Heart right ventricle (tissue), 16 donors: Measurements from ENCODE around the gene CCDC27. TPM values are rescaled to one million over a fixed set of nuclear protein-coding genes. Genes with fewer than 3 reads are reported as not detected.

Experiments used
- ATAC-seq, 8 donors: fragments of 200-7000 bp; cut with Tn5 transposase; one replicate each; pipeline ENCODE4 v1.9.1; 2020; ENCODE audit warnings: mild to moderate bottlenecking in 8 of 8, moderate library complexity in 8 of 8, moderate number of reproducible peaks in 1 of 8
- DNase-seq, 2 donors: peaks; one replicate each; pipeline ENCODE4 v3.0.0-alpha.2; 2020
- H3K27ac ChIP-seq, 10 donors: fragments of 200-600 bp; sonication (generic) in 2 of 10; one replicate each; pipeline versions ENCODE4 v1.5.0 to v1.8.0; 2020 to 2022; ENCODE audit warnings: mild to moderate bottlenecking in 3 of 10
- H3K27me3 ChIP-seq, 7 donors: fragments of 200-600 bp; one replicate each; pipeline ENCODE4 v1.8.0; 2021 to 2022; ENCODE audit warnings: mild to moderate bottlenecking in 2 of 7
- H3K36me3 ChIP-seq, 9 donors: fragments of 200-600 bp; sonication (generic) in 1 of 9; one replicate each; pipeline versions ENCODE4 v1.5.0 to v1.8.0; 2020 to 2022; ENCODE audit warnings: mild to moderate bottlenecking in 2 of 9
- H3K4me1 ChIP-seq, 9 donors: fragments of 200-600 bp; sonication (generic) in 1 of 9; one replicate each; pipeline versions ENCODE4 v1.5.0 to v1.8.0; 2020 to 2022; ENCODE audit warnings: mild to moderate bottlenecking in 4 of 9
- H3K4me3 ChIP-seq, 10 donors: fragments of 200-600 bp; sonication (generic) in 2 of 10; one replicate each; pipeline versions ENCODE4 v1.5.0 to v1.8.0; 2020 to 2022; ENCODE audit warnings: mild to moderate bottlenecking in 7 of 10, moderate library complexity in 2 of 10
- H3K9me3 ChIP-seq, 11 donors: fragments of 200-600 bp in 10 of 11; sonication (generic) in 2 of 11; one replicate each; pipeline versions ENCODE4 v1.5.0 to v1.8.0; 2013 to 2022; ENCODE audit warnings: mild to moderate bottlenecking in 2 of 11, control low read depth in 1 of 11, moderate library complexity in 1 of 11
- WGBS, 2 donors: extraction: QIAGEN DNeasy Blood & Tissue Kit; methylation state at CpG; one replicate each; pipeline ENCODE4 v1.1.7; 2013; ENCODE audit warnings: inconsistent platforms in 1 of 2; 5-methylcytosine and 5-hydroxymethylcytosine counted together
- intact Hi-C, 10 donors: fragments of 100-400 bp; cut with DNase I; formaldehyde crosslinking; loops; one replicate each; pipeline versions ENCODE4 v1.11.1 to v1.14.2; 2022
- polyA plus RNA-seq, 2 donors: library from polyadenylated mRNA; stranded (reverse); fragments of 200-250 nt; gene quantifications; one replicate each; pipeline ENCODE4 v1.2.3, GENCODE V29; 2013
- total RNA-seq, 10 donors: library from RNA; stranded (reverse); fragmentation: NEBNext Ultra II Directional in 3 of 10; extraction: Animal tissue kit (Norgen Biotek cat#: 25700) in 3 of 10; gene quantifications; one replicate each; pipeline versions ENCODE4 v1.2.1 to v1.2.4, GENCODE V29; 2021 to 2023
- TF ChIP-seq, protein P1 (sequence below), 9 donors: fragments of 200-600 bp; sonication (generic) in 2 of 9; IDR thresholded peaks; one replicate each; pipeline versions ENCODE4 v1.5.0 to v1.8.0; 2021 to 2022; ENCODE audit warnings: antibody characterized with exemption in 9 of 9, mild to moderate bottlenecking in 5 of 9, moderate library complexity in 1 of 9
- donor health status: Arrhythmogenic right ventricular cardiomyopathy.
- donor health status: ischemic (EF 13 %, LVEDD 7.1; RV severe dilation, severe dysfunction).
- donor health status: healthy with polysubstance abuse.
- donor health status: DM: no; HTN: yes; CAD: no.
- donor health status: DM: no; HTN: no; CAD: no.
- donor health status: ischemic (EF 25% LVEDD 6.9; RV normal size, moderate dysfunction).
- donor health status: ischemic (EF 25% LVEDD 5.7; RV mildly dilated, moderate dysfunction).
- donor health status: healthy.
- donor health status: DM: yes; HTN: yes; CAD: no.
- donor health status: Ischemic cardiomyopathy.
- donor health status: ischemic (EF 35%, LVEDD 5.7; RV mildly dilated, moderate dysfunction).
- donor health status: nonischemic (EF 11% LVEDD 7.7; RV severe dilation, severe dysfunction).
- donor health status: DM: yes; HTN: yes; CAD: no.
- donor health status: PGD.
- donor health status: ischemic (EF 29% LVEDD 5.4; RV normal size, mild dysfunction).
- donor health status: nonischemic (EF 23%, LVEDD 6.1; RV moderate dilation, normal function).

Gene CCDC27
- total and polyA plus RNA-seq, 12 donors = 0.03 TPM; not detected in 11

DNA sequence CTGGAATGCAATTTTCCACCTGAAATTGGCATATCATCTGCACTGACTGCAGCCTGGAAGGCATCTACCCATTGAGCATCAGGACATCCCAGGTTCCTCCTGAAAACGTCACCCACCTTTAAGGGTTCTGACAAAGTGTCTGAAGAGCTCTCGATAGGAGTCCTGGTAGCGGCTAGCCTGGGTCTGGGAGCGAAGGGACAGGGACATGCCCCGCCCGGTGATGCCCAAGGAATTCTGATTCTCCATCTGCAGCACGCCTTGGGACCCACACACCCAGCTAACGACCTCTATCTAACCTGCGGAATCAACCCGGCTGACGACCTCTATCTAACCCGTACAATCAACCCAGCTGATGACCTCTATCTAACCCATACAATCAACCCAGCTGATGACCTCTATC lies 13.3 kb upstream of the CCDC27 start:
- H3K36me3 ChIP-seq = peaks cover 0 to 85% (median 20%) of the 10 kb centered on the region in 9 donors
- DNase-seq (no peak), ATAC-seq (no peak)
- H3K4me3 ChIP-seq = no peak overlapping the region
- peaks cover 0 to 13% (median 0%) of the 10 kb centered on the region in 9 donors for H3K4me1 ChIP-seq
- WGBS, 2 donors = 92 to 94% methylated on average over 12 of the region's 12 CpGs
- intact Hi-C loops = no loop called here
- TF ChIP-seq, protein P1, sequence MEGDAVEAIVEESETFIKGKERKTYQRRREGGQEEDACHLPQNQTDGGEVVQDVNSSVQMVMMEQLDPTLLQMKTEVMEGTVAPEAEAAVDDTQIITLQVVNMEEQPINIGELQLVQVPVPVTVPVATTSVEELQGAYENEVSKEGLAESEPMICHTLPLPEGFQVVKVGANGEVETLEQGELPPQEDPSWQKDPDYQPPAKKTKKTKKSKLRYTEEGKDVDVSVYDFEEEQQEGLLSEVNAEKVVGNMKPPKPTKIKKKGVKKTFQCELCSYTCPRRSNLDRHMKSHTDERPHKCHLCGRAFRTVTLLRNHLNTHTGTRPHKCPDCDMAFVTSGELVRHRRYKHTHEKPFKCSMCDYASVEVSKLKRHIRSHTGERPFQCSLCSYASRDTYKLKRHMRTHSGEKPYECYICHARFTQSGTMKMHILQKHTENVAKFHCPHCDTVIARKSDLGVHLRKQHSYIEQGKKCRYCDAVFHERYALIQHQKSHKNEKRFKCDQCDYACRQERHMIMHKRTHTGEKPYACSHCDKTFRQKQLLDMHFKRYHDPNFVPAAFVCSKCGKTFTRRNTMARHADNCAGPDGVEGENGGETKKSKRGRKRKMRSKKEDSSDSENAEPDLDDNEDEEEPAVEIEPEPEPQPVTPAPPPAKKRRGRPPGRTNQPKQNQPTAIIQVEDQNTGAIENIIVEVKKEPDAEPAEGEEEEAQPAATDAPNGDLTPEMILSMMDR (IDR thresholded peaks at IDR 0.05) = no peak
- no peak overlapping the region for H3K27ac ChIP-seq
- no peaks in the 10 kb centered on the region for H3K27me3 ChIP-seq
- no peaks in the 10 kb centered on the region for H3K9me3 ChIP-seq

DNA sequence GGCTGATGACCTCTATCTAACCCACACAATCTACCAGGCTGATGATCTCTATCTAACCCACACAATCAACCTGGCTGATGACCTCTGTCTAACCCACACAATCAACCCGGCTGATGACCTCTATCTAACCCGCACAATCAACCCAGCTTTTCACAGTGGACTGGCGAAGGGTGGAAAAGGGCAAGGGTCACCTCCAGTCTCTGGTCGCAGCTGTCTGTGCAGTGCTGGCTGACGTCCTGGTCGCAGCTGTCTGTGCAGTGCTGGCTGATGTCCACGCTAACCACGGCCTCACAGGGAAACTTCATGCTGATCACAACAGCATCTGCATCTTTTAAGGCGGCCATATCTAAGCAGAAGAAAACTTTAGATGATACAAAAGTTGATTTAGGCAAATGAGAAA lies 12.2 kb upstream of the CCDC27 start:
- Histone ChIP-seq H3K36me3 (peaks cover 0 to 83% (median 20%) of the 10 kb centered on the region in 9 donors), H3K4me1 (peaks cover 0 to 19% (median 3%) of the 10 kb centered on the region in 9 donors), H3K27ac (no peak overlapping the region), H3K27me3 (no peaks in the 10 kb centered on the region), H3K4me3 (no peak overlapping the region), H3K9me3 (no peaks in the 10 kb centered on the region)
- peak in 1 of 2 donors; percentile 48 for DNase-seq
- peak in 1 of 8 donors; percentile 36 for ATAC-seq
- WGBS, 2 donors = 74 to 86% methylated on average over 9 of the region's 9 CpGs
- intact Hi-C loops = no loop called here
- TF ChIP-seq, protein P1 (IDR thresholded peaks at IDR 0.05) = no peak

- DNase-seq (no peak), ATAC-seq (no peak)
- H3K9me3 ChIP-seq = no peaks in the 10 kb centered on the region
- H3K4me3 ChIP-seq = no peak overlapping the region
- TF ChIP-seq, protein P1 (IDR thresholded peaks at IDR 0.05) = no peak
- peaks cover 0 to 19% (median 7%) of the 10 kb centered on the region in 9 donors for H3K4me1 ChIP-seq
- H3K27me3 ChIP-seq = no peaks in the 10 kb centered on the region
- H3K36me3 ChIP-seq = peaks cover 0 to 77% (median 20%) of the 10 kb centered on the region in 9 donors
- intact Hi-C loops = no loop called here
- H3K27ac ChIP-seq = no peak overlapping the region
- WGBS, 2 donors = 95% methylated on average over 13 of the region's 13 CpGs
These were observed 11.5 kb upstream of the CCDC27 start for GRCh38 chr1:3740752-3741151.

DNA sequence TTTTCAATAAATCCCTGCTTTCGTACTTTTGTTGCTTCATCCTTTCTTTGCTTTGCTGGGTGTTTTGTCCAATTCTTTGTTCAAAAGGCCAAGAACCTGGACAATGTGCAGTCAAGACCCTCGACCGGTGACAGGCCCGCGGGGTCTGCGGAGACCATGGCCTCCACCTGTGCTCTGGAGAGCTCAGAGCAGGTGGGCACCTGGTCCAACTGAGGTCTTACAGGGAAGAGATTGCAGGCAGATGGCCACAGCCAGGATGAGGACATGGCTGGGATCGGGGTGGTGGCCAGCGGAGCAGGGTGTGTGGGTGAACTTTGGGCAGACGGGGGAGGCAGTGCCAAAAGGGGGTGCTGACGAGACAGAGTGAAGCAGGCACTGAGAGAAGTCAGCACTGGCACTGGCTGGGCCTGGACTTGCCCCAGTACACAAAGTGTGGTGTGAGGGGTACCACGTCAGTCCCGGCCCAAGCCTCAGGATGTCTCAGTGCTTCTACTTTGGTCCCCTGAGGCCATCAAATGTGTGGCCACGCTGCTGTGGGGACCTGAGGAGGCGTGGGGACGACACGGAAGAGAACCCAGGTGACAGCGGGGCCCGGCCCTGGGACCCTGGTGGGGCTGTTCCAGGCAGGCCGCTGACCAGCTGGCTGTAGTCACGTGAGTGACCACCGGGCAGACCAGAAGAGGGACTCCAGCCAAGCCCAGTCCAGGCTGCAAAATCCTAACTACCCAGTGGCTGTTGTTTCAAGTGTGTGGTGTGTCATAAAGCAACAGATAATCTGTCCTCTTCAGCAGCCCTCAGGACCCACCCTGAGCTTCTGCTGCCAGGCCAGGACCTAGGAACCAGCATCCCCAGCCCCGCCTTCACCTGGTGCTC lies 10.4 kb upstream of the CCDC27 start:
- Histone ChIP-seq H3K4me1 (peaks cover 3 to 28% (median 16%) of the 10 kb centered on the region in 9 donors), H3K36me3 (peaks cover 0 to 67% (median 20%) of the 10 kb centered on the region in 9 donors), H3K27me3 (no peaks in the 10 kb centered on the region), H3K27ac (no peak overlapping the region), H3K9me3 (no peaks in the 10 kb centered on the region), H3K4me3 (no peak overlapping the region)
- DNase-seq (no peak), ATAC-seq (no peak)
- TF ChIP-seq, protein P1 (IDR thresholded peaks at IDR 0.05) = no peak
- 94 to 95% methylated on average over 22 of the region's 22 CpGs for WGBS, 2 donors
- intact Hi-C loops = no loop called here
